ENCODE measurements around the gene LPP. TPM values are rescaled to one million over a fixed set of nuclear protein-coding genes. Genes with fewer than 3 reads are reported as not detected.

LPP gene
- total RNA-seq, 1 experiment from 2014 or later = 148 TPM

GRCh38 chr3:188559072-188559429 lies 405.1 kb downstream of the LPP start:
- no peaks in the 10 kb centered on the region for H3K9me3 ChIP-seq (ENCODE audit: insufficient read depth, low read depth)

GRCh38 chr3:188559856-188560255 lies 405.9 kb downstream of the LPP start:
- H3K9me3 ChIP-seq (ENCODE audit: insufficient read depth, low read depth) = no peaks in the 10 kb centered on the region
- no peaks in the 10 kb centered on the region for H3K36me3 ChIP-seq (ENCODE audit: low read depth)
- no peak overlapping the region for H2AFZ ChIP-seq
- no peaks in the 10 kb centered on the region for H4K20me1 ChIP-seq (ENCODE audit: insufficient read depth)
- intact Hi-C loops (cut with micrococcal nuclease; ENCODE audit: unreplicated experiment) = loop anchor here (10.0 kb wide), 1 partner anchor 815 kb away; the partner anchor contains the start of gene BCL6
- TF ChIP-seq CTCF (conservative IDR thresholded peaks at IDR 0.05) (no peak), EZH2 (IDR thresholded peaks at IDR 0.05; ENCODE audit: low read depth) (no peak)
- no peak overlapping the region for H3K4me3 ChIP-seq
- no peak overlapping the region for H3K4me2 ChIP-seq
- H3K27ac ChIP-seq = no peak overlapping the region
- H3K4me1 ChIP-seq (replicated peaks; ENCODE audit: insufficient read depth) = no peaks in the 10 kb centered on the region
- no peaks in the 10 kb centered on the region for H3K27me3 ChIP-seq (ENCODE audit: insufficient read depth, low read depth)
- H3K9me2 ChIP-seq (ENCODE audit: insufficient read depth) = no peaks in the 10 kb centered on the region
- no peak for DNase-seq
- H3F3A ChIP-seq (ENCODE audit: insufficient read depth, low read depth) = no peaks in the 10 kb centered on the region
- no TSS peak for BruUV-seq (replicated peaks)
- POLR2A ChIA-PET (ENCODE audit: unreplicated experiment) = no interaction called here
- CTCF ChIA-PET = no interaction called here
- no peaks in the 10 kb centered on the region for H3K79me2 ChIP-seq (ENCODE audit: low read depth)

More at GRCh38 chr3:188559072-188559429, 405.1 kb downstream of the LPP start:
- ChIA-PET CTCF (no interaction called here), POLR2A (ENCODE audit: unreplicated experiment) (interaction anchor here (0.6 kb wide), 1 partner anchor 171 kb away, joined by 6 read pairs; no protein-coding TSS in a partner anchor)
- no peaks in the 10 kb centered on the region for H3K27me3 ChIP-seq (ENCODE audit: insufficient read depth, low read depth)
- no peaks in the 10 kb centered on the region for H3K36me3 ChIP-seq (ENCODE audit: low read depth)
- no peaks in the 10 kb centered on the region for H3F3A ChIP-seq (ENCODE audit: insufficient read depth, low read depth)
- no peak for DNase-seq
- H3K4me3 ChIP-seq = no peak overlapping the region
- H3K4me1 ChIP-seq (replicated peaks; ENCODE audit: insufficient read depth) = no peaks in the 10 kb centered on the region
- no peaks in the 10 kb centered on the region for H3K79me2 ChIP-seq (ENCODE audit: low read depth)
- H2AFZ ChIP-seq = no peak overlapping the region
- TF ChIP-seq EZH2 (IDR thresholded peaks at IDR 0.05; ENCODE audit: low read depth) (no peak), CTCF (conservative IDR thresholded peaks at IDR 0.05) (no peak)
- H3K27ac ChIP-seq = no peak overlapping the region
- H4K20me1 ChIP-seq (ENCODE audit: insufficient read depth) = no peaks in the 10 kb centered on the region
- intact Hi-C loops (cut with micrococcal nuclease; ENCODE audit: unreplicated experiment) = no loop called here
- no TSS peak for BruUV-seq (replicated peaks)
- no peak overlapping the region for H3K4me2 ChIP-seq
- no peaks in the 10 kb centered on the region for H3K9me2 ChIP-seq (ENCODE audit: insufficient read depth)

- Histone ChIP-seq H3K9me3 (ENCODE audit: insufficient read depth, low read depth) (no peaks in the 10 kb centered on the region), H3K36me3 (ENCODE audit: low read depth) (no peaks in the 10 kb centered on the region), H4K20me1 (ENCODE audit: insufficient read depth) (no peaks in the 10 kb centered on the region), H3K4me2 (no peak overlapping the region), H3K27ac (no peak overlapping the region), H3F3A (ENCODE audit: insufficient read depth, low read depth) (0 out of 2 replicates have a peak, but pooled peaks cover 4% of the 10 kb centered on the region), H3K27me3 (ENCODE audit: insufficient read depth, low read depth) (no peaks in the 10 kb centered on the region), H2AFZ (no peak overlapping the region), H3K9me2 (ENCODE audit: insufficient read depth) (no peaks in the 10 kb centered on the region), H3K4me3 (no peak overlapping the region), H3K4me1 (replicated peaks; ENCODE audit: insufficient read depth) (peaks cover 4% of the 10 kb centered on the region), H3K79me2 (ENCODE audit: low read depth) (no peaks in the 10 kb centered on the region)
- ChIA-PET CTCF (no interaction called here), POLR2A (ENCODE audit: unreplicated experiment) (no interaction called here)
- BruUV-seq (replicated peaks) = no TSS peak
- intact Hi-C loops (cut with micrococcal nuclease; ENCODE audit: unreplicated experiment) = loop anchor here (10.0 kb wide), 1 partner anchor 817 kb away; the partner anchor contains the start of gene BCL6
- TF ChIP-seq CTCF (conservative IDR thresholded peaks at IDR 0.05) (no peak), EZH2 (IDR thresholded peaks at IDR 0.05; ENCODE audit: low read depth) (no peak)
- no peak for DNase-seq
Measured at GRCh38 chr3:188562144-188562543, 408.2 kb downstream of the LPP start.

All from PC-9 (cell line).